Lung (tissue), 12 donors: ENCODE results near the gene PPME1. TPM values are rescaled to one million over a fixed set of nuclear protein-coding genes. Genes with fewer than 3 reads are reported as not detected.

Experiments
- ATAC-seq: fragments of 200-7000 bp; cut with Tn5 transposase; one replicate; pipeline ENCODE4 v1.9.1; 2020; ENCODE audit warnings: moderate number of reproducible peaks; ENCODE audit not compliant: insufficient read depth, low FRiP score
- DNase-seq, 3 donors: peaks; one replicate each; pipeline ENCODE4 v3.0.0-alpha.2; 2013 to 2017
- H3K27ac ChIP-seq, 2 donors: one replicate each; pipeline ENCODE4 v1.5.1; 2013; ENCODE audit warnings: mild to moderate bottlenecking in 2 of 2, moderate library complexity in 2 of 2, control low read depth in 1 of 2, inconsistent platforms in 1 of 2, low read depth in 1 of 2, low read length in 1 of 2
- H3K27me3 ChIP-seq, 3 donors: one replicate each; pipeline ENCODE4 v1.5.1; 2013; ENCODE audit warnings: low read length in 2 of 3; ENCODE audit not compliant: control insufficient read depth in 3 of 3, insufficient read depth in 3 of 3
- H3K36me3 ChIP-seq, 4 donors: one replicate each; pipeline ENCODE4 v1.5.1; 2013; ENCODE audit warnings: low read length in 4 of 4, mild to moderate bottlenecking in 1 of 4, moderate library complexity in 1 of 4; ENCODE audit not compliant: control insufficient read depth in 4 of 4, insufficient read depth in 4 of 4
- H3K4me1 ChIP-seq, 5 donors: one replicate each; pipeline ENCODE4 v1.5.1; 2013; ENCODE audit warnings: low read length in 5 of 5, mild to moderate bottlenecking in 2 of 5, moderate library complexity in 1 of 5; ENCODE audit not compliant: control insufficient read depth in 5 of 5, insufficient read depth in 5 of 5
- H3K4me3 ChIP-seq: one replicate; pipeline ENCODE4 v1.5.1; 2013; ENCODE audit warnings: mild to moderate bottlenecking, control low read depth, moderate library complexity
- H3K9ac ChIP-seq, 2 donors: one replicate each; pipeline ENCODE4 v1.5.1; 2013; ENCODE audit warnings: low read length in 2 of 2, control low read depth in 1 of 2; ENCODE audit not compliant: insufficient read depth in 1 of 2
- H3K9me3 ChIP-seq, 4 donors: one replicate each; pipeline ENCODE4 v1.5.1; 2013; ENCODE audit warnings: low read length in 3 of 4, mild to moderate bottlenecking in 1 of 4, moderate library complexity in 1 of 4; ENCODE audit not compliant: control insufficient read depth in 4 of 4, insufficient read depth in 3 of 4
- WGBS, 2 donors: extraction: QIAGEN DNeasy Blood & Tissue Kit; methylation state at CpG; one replicate each; pipeline ENCODE4 v1.1.7; 2013; 5-methylcytosine and 5-hydroxymethylcytosine counted together
- polyA plus RNA-seq, 2 donors: library from polyadenylated mRNA; stranded (reverse); fragments of 200-250 nt; gene quantifications; one replicate each; pipeline ENCODE4 v1.2.1, GENCODE V29; 2013
- total RNA-seq, 2 donors: library from RNA; depleted of rRNA in 1 of 2; stranded (reverse); fragments of >200 nt in 1 of 2; gene quantifications; one replicate each; pipeline ENCODE4 v1.2.1, GENCODE V29; 2014 to 2021
- TF ChIP-seq, protein P1 (sequence below): IDR thresholded peaks from 2 replicates; pipeline ENCODE4 v1.5.1; 2012; ENCODE audit warnings: mild to moderate bottlenecking; ENCODE audit errors: control extremely low read depth, extremely low read depth
- donor health status: control.
- donor health status: control.
- donor health status: Bipolar disorder and iron deficiency.
- donor health status: healthy.
- donor health status: DM: yes; HTN: yes; CAD: no.

The PPME1 gene
- total and polyA plus RNA-seq, 4 donors: 22.4 to 37.7 (median 29.7) TPM

DNA sequence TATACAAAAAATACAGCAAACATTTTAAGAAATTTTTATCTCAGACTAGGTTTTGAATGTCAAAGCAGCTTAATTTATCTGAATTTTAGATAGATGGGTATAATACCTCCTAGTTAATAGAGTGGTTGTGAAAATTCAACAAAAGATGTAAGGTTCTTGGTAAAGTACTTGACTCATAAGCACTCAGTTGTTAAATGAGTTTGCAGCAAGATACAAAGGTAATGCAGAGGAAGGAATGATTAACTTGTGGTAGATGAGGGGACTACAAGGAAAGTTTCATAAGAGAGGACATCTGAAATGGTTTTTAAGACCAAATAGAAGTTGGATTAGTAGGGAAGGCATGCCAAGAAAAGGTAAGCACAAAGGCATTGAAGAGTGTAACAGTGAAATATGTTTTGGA is 37.4 kb downstream of the PPME1 start:
- ATAC-seq: no peak
- no peak overlapping the region for H3K4me3 ChIP-seq
- peaks cover 9 to 30% (median 18%) of the 10 kb centered on the region in 4 donors for H3K36me3 ChIP-seq
- no peaks in the 10 kb centered on the region for H3K27me3 ChIP-seq
- no peak for DNase-seq
- H3K4me1 ChIP-seq: no peaks in the 10 kb centered on the region
- TF ChIP-seq, protein P1, sequence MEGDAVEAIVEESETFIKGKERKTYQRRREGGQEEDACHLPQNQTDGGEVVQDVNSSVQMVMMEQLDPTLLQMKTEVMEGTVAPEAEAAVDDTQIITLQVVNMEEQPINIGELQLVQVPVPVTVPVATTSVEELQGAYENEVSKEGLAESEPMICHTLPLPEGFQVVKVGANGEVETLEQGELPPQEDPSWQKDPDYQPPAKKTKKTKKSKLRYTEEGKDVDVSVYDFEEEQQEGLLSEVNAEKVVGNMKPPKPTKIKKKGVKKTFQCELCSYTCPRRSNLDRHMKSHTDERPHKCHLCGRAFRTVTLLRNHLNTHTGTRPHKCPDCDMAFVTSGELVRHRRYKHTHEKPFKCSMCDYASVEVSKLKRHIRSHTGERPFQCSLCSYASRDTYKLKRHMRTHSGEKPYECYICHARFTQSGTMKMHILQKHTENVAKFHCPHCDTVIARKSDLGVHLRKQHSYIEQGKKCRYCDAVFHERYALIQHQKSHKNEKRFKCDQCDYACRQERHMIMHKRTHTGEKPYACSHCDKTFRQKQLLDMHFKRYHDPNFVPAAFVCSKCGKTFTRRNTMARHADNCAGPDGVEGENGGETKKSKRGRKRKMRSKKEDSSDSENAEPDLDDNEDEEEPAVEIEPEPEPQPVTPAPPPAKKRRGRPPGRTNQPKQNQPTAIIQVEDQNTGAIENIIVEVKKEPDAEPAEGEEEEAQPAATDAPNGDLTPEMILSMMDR: no peak
- no peaks in the 10 kb centered on the region for H3K9me3 ChIP-seq
- no peak overlapping the region for H3K27ac ChIP-seq
- H3K9ac ChIP-seq: no peak overlapping the region

DNA sequence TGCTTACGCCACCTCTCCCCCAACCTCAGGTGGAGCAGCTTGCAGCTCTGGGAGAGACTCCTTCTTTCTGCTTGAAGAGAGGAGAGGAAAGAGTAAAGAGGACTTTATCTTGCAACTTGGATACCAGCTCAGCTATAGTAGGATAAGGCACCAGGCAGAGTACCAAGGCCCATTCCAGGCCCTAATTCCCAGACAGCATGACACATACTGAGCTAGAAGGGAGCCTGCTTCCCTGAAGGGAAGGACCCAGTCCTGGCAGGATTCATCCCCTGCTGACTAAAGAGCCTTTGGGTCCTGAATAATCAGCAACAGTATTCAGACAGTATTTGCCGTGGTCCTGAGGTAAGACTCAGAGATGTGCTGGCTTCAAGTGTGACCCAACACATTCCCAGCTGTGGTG is 41.4 kb downstream of the PPME1 start:
- H3K4me3 ChIP-seq: no peak overlapping the region
- no peaks in the 10 kb centered on the region for H3K9me3 ChIP-seq
- TF ChIP-seq, protein P1: no peak
- no peaks in the 10 kb centered on the region for H3K27me3 ChIP-seq
- H3K4me1 ChIP-seq: no peaks in the 10 kb centered on the region
- no peak overlapping the region for H3K27ac ChIP-seq
- no peak overlapping the region for H3K9ac ChIP-seq
- WGBS, 2 donors: 97% methylated on average over 2 of the region's 2 CpGs
- DNase-seq (no peak), ATAC-seq (no peak)
- H3K36me3 ChIP-seq: peaks cover 5 to 46% (median 20%) of the 10 kb centered on the region in 4 donors

DNA sequence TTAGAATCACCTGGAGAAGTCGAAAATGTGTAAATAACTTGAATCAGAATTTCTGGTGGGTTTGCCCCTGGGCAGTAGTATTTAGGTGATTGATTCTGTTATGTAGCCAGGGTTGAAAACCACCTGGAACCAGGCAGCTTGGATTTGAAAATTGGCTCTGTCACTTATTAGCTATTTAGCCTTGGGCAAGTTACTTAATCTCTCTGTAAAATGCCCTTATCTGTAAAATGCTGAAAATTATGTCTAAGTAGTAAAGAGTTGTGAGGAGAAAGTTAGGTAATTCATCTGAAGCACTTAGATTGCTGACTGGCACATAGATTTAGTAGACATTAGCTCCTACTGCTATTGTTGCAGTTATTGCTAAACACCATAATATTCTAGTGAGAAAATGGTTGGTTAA is 49.3 kb downstream of the PPME1 start:
- H3K27me3 ChIP-seq: no peaks in the 10 kb centered on the region
- 89 to 100% methylated on average over 1 of the region's 1 CpG for whole genome bisulfite sequencing, 2 donors
- ATAC-seq: no peak
- H3K4me3 ChIP-seq: no peak overlapping the region
- TF ChIP-seq, protein P1: no peak
- H3K9me3 ChIP-seq: no peaks in the 10 kb centered on the region
- peaks cover 0 to 9% (median 0%) of the 10 kb centered on the region in 4 donors for H3K36me3 ChIP-seq
- no peak overlapping the region for H3K27ac ChIP-seq
- peak in 1 of 3 donors; percentile 8 for DNase-seq
- no peaks in the 10 kb centered on the region for H3K4me1 ChIP-seq
- H3K9ac ChIP-seq: no peak overlapping the region

DNA sequence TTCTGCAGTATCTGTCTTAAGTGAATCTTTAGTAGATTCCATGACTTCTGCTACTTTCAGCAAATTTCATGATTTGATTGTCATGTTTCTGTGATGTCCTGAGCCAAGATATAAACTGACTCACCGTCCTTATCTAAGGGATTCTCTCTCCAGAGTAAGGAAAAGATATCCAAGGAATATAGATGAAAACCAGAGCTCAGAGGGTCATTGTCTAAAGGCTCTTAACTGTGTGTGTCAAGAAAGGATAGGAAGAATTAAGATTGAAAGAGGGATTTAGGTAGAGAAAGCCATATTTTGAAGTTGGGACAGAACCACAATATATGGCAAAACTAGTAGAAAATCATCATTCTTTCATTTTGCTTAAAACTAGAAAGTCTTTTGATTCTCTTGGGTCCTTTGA is 50.7 kb downstream of the PPME1 start:
- ATAC-seq: no peak
- no peak for DNase-seq

More for the DNA sequence above, 50.7 kb downstream of the PPME1 start:
- Histone ChIP-seq H3K4me1 (peaks cover 0 to 1% (median 0%) of the 10 kb centered on the region in 5 donors), H3K9me3 (no peaks in the 10 kb centered on the region), H3K27me3 (no peaks in the 10 kb centered on the region), H3K4me3 (no peak overlapping the region), H3K36me3 (peaks cover 0 to 6% (median 0%) of the 10 kb centered on the region in 4 donors), H3K9ac (no peak overlapping the region), H3K27ac (no peak overlapping the region)
- TF ChIP-seq, protein P1: no peak
- 80 to 82% methylated on average over 1 of the region's 1 CpG for WGBS, 2 donors
